GM19372 (cell line): ENCODE measurements around the gene PSAPL1.

Experiments
- ATAC-seq: cut with Tn5 transposase; IDR thresholded peaks from one replicate; pipeline ENCODE4 v1.9.1; 2021; ENCODE audit warnings: mild to moderate bottlenecking, low read depth, moderate library complexity; ENCODE audit not compliant: unreplicated experiment

Gene PSAPL1

DNA sequence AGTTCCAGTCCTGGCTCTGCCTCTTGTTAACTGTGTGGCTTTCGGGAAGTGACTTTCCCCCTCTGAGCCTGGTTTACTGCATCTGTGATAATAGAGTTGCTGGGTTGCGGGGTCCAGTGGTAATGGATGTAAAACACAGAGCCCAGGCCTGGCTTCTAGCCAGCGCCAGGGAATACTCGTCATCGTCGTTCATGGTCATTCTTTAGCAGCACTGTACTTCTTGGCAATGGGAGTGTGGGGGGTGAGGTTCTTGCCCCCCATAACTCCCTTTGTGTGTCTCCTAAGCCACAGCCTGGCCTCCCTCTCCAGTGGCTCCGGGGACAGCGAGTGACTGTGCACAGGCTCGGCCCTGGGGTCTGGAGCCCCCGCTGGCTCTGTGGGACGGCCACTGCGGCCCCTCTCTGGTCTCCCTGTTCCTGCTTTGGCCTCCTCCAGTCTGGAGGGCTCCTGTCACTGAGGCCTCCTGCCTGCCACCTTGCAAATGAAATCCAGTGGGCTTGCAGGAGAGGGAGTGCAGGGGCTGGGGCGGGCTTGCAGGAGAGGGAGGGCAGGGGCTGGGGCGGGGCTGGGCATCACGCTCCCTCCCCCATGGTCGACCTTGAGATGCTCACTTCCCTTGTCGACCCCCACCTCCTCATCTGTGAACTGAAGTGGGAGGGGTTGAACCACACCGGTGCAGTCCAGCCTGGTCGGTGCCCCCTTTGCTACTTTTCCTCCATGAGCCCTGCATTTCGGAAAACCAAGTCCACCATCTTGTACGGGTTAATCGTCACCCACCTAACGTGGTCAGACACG lies 13.2 kb downstream of the PSAPL1 start:
- no peak for ATAC-seq

GRCh38 chr4:7420661-7421040 lies 14.1 kb downstream of the PSAPL1 start:
- no peak for ATAC-seq

- no peak for ATAC-seq
These were observed 14.6 kb downstream of the PSAPL1 start for GRCh38 chr4:7419961-7420660.

DNA sequence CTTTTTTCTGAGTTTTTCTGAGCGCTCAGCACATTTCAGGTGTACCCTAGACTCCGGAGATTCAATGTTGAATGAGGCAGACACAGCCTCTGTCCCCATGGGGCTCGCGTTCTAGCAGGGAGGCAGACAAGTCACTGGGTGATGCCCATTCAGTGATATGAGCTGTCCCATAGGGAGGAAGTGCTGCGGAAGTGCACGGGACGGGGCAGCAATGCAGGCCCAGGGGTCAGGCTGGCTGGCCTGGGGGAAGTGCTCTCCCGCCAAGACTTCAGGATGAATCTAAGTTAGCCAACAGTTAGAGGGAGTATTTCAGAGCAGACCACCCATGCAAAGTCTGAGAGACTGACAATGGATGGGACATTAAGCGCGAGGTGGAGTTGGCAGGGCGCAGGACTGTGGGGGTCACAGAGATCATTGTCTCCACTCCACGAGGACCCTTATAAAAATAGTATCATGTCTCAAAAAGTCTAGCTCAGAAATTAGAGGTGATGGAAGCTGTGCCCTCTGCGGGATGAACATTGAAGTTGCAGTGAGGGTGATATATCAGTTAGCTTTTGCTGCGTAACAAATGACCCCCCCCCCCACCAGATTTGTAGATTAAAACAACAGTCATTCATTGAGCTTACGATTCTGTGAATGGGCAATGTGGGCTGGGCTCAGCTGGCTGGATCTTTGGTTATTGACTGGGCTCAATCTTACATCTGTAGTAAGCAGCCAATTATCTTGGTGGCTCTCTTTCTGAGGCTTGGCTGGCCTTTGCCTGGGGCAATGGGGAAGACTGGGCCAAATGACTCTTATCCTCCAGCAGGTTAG lies 16.4 kb downstream of the PSAPL1 start:
- ATAC-seq = no peak

DNA sequence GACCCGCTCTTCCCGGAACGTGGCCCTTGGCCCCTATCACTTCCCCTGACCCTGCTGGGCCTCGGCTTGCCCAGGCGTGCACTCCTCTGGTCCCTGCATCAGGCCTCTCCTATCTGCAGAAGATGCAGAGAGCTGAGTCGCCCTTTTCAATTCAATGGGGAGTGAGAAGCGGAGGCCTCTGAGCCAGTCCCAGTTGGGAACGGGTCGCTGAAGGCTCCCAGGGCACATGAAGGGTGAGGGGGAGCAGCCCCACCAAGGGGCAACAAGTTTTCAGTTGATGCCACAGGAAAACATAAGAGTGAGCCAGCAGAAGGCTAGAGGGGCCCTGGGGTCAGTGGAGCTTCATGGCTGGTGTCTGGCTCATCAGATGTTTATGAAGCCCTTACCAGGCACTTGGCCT lies 17.1 kb downstream of the PSAPL1 start:
- ATAC-seq = no peak

- ATAC-seq = no peak
These were observed 17.8 kb downstream of the PSAPL1 start for GRCh38 chr4:7416745-7417432.

GRCh38 chr4:7415927-7416686 lies 18.6 kb downstream of the PSAPL1 start:
- ATAC-seq = no peak

GRCh38 chr4:7414736-7415510 lies 19.8 kb downstream of the PSAPL1 start:
- ATAC-seq = no peak

DNA sequence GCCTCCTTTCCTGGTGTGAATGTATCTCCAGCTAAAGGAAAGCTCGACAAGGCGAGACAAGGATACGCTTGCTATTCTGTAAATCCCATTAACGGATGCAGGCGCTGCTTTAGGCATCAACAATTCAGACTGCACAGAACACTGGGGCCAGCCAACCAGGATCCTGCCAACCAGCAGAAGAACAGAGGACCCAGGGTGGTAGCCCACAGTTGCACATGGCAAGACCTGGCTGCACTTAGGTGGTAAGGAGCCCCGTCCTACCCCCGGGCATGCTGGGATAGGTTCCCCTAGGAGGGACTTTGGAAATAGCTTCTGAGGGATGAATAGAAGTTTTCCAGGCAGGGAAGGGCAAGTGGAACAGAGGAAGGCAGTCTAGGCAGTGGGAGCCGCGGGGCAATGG lies 20.7 kb downstream of the PSAPL1 start:
- ATAC-seq = no peak

DNA sequence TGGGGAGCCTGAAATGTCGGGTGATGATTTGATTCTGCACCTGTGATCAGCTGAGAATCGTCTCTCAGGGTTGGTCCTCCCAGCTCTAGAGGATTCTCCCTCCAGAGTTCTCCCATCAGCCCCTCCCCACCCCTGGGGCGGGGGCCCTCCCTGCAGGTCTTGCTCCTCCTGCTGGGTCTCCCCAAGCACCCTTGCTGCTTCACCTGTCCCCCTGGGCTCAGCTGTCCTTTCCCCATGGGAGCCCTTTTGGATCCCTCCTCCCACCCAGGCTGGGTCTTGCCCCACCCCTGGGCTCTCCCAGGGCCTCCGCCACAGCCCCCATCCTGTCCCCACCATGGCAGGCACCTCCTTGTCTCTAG lies 22.2 kb downstream of the PSAPL1 start:
- ATAC-seq = no peak

DNA sequence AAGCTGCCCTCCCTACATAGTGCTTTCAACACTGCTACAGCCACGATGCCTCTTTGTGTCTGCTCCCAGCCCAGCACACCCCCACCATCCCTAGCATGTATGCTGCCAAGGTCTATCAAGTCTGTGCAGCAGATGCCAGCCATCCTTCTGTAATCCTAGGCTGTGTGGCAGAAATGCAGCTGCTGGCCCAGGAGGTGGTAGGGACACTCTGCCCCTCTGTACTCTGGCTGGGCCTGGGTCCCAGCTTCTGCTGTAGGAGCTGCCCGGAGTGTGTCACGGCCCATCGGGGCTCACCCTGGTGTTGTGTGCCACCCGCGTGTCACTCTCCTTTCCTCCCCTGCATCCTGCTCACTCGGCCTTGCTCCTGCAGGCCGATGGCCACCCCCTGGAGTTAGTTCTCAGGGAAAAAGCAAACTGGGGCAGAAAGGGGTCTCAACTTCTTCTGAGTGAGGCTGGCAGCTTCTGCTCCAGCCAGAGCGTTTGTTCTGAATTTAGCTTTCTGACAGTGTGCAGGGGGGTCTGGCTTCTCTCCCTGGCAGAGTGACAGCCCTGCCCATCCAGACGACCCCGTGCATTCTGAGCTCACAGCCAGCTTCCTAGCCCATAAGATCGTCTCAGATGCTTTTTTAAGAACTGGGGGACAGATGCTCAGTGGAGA lies 22.7 kb downstream of the PSAPL1 start:
- ATAC-seq = no peak

DNA sequence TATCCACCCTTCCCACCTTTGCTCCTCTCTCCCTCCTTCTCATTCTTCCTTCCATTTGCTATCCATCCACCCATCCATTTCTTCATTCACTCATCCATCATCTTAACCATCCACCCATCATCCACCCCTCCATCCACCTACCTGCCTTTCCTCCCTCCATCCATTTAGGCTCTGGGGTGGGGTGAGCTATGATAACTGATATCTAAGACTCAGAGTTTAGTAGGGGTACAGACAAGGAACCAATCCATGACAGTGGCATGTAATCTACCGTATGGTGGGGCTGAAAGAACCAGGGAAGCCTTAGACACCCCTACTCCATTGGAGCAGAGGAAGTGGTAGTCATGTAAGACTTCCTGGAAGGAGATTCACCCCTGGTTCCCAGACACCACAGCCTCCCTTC lies 23.2 kb downstream of the PSAPL1 start:
- no peak for ATAC-seq

DNA sequence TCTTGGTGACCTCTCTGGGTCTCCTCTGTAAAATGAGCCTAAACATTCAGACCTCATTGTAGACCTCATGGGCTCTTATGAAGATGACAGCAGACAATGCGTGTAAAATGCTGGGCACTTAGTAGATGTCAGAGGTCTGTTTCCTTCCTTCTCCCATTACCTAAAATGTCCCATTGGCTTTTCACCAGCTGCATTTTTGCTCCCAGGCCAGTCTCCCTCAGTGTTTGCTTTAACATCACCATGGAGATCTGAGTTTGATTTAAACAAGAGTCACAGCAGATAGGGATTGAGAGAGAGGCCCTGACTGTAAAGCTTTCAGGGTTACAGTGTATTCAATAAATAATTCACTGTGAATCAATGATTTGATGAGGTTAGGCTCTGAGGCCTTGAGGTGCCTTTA lies 24.3 kb downstream of the PSAPL1 start:
- no peak for ATAC-seq

- no peak for ATAC-seq
These were observed 26.6 kb downstream of the PSAPL1 start for GRCh38 chr4:7408166-7408565.

GRCh38 chr4:7403001-7403400 lies 31.7 kb downstream of the PSAPL1 start:
- no peak for ATAC-seq

DNA sequence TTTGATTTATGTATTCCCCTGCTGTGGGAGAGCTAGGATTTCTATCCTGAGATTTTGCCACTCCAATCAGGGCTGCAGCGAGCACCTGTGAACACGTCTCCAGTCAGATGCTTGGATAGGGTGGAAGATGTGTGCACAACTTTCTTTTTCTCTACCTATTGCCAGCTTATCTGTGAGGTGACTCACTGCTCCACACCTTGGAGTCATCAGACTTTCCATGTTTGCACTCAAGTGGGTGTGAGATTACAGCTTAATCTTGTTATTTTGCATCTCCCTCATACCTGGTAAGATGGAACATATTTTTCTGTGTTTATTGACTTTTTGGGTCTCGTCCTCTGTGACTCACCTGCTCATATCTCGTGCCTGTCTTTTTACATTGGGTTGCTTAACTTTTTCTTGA lies 32.2 kb downstream of the PSAPL1 start:
- no peak for ATAC-seq

DNA sequence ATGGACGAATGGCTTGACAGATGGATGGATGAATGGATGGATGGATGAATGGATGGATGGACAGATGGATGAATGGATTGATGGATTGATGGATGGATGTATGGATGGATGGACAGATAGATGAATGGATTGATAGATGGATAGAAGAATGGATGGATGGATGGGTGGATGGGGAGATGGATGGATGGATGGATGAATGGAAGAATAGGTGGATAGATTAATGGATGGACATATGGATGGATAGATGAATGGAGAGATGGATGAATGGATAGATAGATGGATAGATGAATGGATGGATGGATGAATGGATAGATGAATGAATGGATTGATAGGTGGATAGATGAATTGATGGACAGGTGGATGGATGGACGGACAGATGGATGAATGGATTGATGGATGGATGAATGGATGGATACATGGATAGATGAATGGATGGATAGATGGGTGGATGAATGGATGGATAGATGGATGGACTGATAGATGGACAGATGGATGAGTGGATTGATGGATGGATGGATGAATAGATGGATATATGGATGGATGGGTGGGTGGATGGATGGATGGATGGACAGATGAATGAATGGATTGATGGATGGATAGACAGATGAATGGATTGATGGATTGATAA lies 33.9 kb downstream of the PSAPL1 start:
- no peak for ATAC-seq

- no peak for ATAC-seq
These were observed 35.1 kb downstream of the PSAPL1 start for GRCh38 chr4:7399440-7400234.
